GM13977 (cell line): ENCODE measurements around the gene SRPK3.

Experiments used
- DNase-seq: peaks from one replicate; pipeline ENCODE4 v3.0.0; 2012; ENCODE audit warnings: low spot score
- in situ Hi-C: fragments of 300-500 bp; cut with MboI; formaldehyde crosslinking; loops from one replicate; pipeline ENCODE4 v1.12.0; 2022; ENCODE audit warnings: low sequenced_read_pairs, low pct_unique_long_range_greater_than_20kb, mixed read lengths, inconsistent platforms; ENCODE audit not compliant: unreplicated experiment
- TF ChIP-seq, protein P1 (sequence below): IDR thresholded peaks from 2 replicates; pipeline ENCODE4 v1.5.1; 2012; ENCODE audit warnings: mild to moderate bottlenecking, control low read depth; ENCODE audit not compliant: insufficient read depth; ENCODE audit errors: extremely low read depth, missing control alignments

SRPK3 gene

DNA sequence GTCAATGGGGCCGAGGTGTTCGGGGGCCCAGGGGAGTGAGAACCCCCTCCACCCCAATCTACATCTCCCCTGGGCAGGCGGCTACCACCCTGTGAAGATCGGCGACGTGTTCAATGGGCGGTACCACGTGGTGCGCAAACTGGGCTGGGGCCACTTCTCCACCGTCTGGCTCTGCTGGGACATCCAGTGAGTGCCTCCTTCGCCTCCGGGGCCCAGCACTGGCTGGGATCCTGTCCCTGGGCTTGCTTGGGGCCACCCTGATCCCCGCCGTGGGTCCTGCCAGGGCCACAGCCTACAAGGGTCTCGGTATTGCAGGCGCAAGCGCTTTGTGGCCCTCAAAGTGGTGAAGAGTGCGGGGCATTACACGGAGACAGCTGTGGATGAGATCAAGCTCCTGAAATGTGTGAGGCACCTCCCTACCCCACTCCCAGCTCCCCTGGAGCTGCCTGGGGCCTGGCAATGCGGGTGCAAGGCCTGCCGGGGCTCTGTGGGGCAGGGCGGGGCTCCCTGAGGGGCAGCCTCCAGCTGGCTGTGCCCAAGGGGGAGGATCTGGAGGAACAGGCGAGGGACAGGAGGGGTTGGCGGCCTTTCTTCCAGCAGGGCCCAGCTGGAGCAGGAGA is 697 bp downstream of the SRPK3 start:
- DNase-seq = no peak
- TF ChIP-seq, protein P1, sequence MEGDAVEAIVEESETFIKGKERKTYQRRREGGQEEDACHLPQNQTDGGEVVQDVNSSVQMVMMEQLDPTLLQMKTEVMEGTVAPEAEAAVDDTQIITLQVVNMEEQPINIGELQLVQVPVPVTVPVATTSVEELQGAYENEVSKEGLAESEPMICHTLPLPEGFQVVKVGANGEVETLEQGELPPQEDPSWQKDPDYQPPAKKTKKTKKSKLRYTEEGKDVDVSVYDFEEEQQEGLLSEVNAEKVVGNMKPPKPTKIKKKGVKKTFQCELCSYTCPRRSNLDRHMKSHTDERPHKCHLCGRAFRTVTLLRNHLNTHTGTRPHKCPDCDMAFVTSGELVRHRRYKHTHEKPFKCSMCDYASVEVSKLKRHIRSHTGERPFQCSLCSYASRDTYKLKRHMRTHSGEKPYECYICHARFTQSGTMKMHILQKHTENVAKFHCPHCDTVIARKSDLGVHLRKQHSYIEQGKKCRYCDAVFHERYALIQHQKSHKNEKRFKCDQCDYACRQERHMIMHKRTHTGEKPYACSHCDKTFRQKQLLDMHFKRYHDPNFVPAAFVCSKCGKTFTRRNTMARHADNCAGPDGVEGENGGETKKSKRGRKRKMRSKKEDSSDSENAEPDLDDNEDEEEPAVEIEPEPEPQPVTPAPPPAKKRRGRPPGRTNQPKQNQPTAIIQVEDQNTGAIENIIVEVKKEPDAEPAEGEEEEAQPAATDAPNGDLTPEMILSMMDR = no peak
- in situ Hi-C loops = no loop called here

DNA sequence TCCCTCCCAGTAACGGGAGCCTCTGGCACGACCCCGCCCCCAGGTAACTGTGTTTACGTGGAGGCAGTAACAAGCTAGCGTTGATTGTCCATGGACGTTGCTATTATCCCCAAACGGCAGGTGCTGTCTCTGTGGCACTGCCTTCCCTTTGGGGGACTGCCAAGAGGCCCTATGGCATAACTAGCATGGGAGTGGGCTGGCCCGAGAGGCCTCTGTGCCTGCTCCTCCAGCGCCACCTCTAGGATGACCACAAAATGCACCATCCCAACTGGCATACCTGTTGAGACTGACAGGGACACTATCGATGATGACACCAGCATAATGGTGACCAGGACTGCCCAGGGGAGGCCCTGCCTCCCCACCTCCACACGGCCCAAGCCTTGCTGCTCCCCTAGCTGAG is 1.5 kb downstream of the SRPK3 start:
- in situ Hi-C loops = no loop called here
- TF ChIP-seq, protein P1 = peak; percentile 9
- no peak for DNase-seq

DNA sequence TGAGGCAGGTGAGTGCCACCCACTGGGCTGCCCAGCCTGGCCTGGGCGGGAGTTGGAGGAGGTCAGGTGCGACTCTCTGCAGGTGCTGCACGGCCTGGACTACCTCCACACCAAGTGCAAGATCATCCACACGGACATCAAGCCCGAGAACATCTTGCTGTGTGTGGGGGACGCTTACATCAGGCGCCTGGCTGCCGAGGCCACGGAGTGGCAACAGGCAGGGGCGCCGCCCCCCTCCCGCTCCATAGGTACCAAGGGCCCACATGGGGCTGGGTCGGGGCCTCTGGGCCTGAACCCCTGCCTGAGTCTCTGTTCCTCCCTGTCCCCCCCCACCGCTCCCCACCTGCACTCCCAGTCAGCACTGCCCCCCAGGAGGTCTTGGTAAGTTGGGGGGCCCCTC is 2.0 kb downstream of the SRPK3 start:
- DNase-seq = no peak
- TF ChIP-seq, protein P1 = no peak
- in situ Hi-C loops = no loop called here

- DNase-seq = no peak
- TF ChIP-seq, protein P1 = no peak
- in situ Hi-C loops = no loop called here
Measured at GRCh38 chrX:153783378-153784013, 2.7 kb downstream of the SRPK3 start.

- no peak for DNase-seq
- in situ Hi-C loops = no loop called here
- TF ChIP-seq, protein P1 = no peak
Measured at GRCh38 chrX:153784325-153784967, 3.6 kb downstream of the SRPK3 start.

DNA sequence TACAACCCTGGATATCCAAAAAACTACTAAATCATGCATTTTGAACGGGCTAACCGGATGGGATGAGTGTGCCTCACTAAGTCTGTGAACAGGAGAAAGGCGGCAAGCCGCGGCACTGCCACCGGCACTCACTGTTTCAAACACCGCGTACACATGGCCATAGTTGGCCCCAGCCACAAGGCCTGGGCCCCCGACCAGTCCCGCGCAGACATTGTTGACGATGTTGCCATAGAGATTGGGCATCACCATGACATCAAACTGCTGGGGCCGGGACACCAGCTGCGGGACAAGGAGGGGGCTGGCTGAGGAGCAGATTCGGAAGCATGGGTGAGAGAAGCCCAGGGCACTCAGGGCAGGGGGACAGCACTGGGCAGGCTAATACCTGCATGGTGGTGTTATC is 5.8 kb downstream of the SRPK3 start:
- TF ChIP-seq, protein P1 = no peak
- DNase-seq = no peak
- in situ Hi-C loops = no loop called here
